Astrocyte of the spinal cord (primary cell): ENCODE results near the gene CSPG4.

ENCODE experiments used
- DNase-seq: peaks from one replicate; pipeline ENCODE4 v3.0.0; 2011; ENCODE audit warnings: low read depth, low spot score
- H3K4me3 ChIP-seq: 2 replicates; pipeline ENCODE4 v1.5.1; 2011; ENCODE audit warnings: low read depth, mild to moderate bottlenecking, low read length, moderate library complexity
- in situ Hi-C: cut with HindIII; loops from 2 replicates; pipeline ENCODE4 v1.10.0; 2017; ENCODE audit warnings: low sequenced_read_pairs
- TF ChIP-seq, protein P1 (sequence below): IDR thresholded peaks from 2 replicates; pipeline ENCODE4 v1.5.1; 2012; ENCODE audit warnings: low read depth, mild to moderate bottlenecking, low read length, inconsistent platforms

Gene CSPG4

DNA sequence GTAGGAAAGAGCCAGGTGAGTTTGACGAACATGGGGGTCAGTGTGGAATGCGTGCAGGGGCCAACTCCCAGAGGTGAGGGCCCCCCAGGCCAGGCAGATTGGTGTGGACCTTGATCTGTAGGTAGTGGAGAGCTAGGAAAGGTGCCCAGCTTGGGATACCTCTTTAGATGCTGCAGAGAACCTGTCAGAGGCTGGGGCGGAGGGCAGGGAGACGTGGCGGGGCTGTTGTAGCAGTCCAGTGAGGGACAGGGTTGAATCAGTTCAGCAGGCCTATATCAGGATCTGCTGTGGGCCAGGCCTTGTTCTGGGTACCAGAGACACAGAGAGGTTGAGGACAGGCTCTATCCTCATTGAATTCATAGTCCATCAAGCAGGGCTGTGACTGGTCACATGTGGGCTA is 56.3 kb downstream of the CSPG4 start:
- no peak for DNase-seq
- in situ Hi-C loops = no loop called here
- TF ChIP-seq, protein P1, sequence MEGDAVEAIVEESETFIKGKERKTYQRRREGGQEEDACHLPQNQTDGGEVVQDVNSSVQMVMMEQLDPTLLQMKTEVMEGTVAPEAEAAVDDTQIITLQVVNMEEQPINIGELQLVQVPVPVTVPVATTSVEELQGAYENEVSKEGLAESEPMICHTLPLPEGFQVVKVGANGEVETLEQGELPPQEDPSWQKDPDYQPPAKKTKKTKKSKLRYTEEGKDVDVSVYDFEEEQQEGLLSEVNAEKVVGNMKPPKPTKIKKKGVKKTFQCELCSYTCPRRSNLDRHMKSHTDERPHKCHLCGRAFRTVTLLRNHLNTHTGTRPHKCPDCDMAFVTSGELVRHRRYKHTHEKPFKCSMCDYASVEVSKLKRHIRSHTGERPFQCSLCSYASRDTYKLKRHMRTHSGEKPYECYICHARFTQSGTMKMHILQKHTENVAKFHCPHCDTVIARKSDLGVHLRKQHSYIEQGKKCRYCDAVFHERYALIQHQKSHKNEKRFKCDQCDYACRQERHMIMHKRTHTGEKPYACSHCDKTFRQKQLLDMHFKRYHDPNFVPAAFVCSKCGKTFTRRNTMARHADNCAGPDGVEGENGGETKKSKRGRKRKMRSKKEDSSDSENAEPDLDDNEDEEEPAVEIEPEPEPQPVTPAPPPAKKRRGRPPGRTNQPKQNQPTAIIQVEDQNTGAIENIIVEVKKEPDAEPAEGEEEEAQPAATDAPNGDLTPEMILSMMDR = no peak
- H3K4me3 ChIP-seq = no peak overlapping the region

DNA sequence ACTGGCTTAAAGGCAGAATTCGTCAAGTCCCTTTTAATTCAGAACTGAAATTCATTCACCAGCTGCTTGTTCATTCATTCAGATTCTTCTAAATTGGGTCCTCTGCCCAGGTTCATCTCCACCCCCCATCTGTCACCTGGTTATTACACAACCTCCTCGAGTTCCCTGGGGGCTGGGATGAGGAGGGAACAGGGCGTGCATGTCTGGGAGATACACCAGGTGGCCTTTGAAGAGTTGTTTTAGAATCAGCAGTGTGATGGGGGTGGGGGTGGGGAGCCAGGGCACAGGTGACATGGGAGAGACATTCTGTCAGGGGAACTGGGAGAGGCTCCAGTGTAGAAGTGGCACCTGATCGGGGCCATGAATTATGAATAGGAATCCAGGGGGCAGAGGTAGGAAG is 56.7 kb downstream of the CSPG4 start:
- in situ Hi-C loops = no loop called here
- TF ChIP-seq, protein P1 = no peak
- DNase-seq = no peak
- no peak overlapping the region for H3K4me3 ChIP-seq

- H3K4me3 ChIP-seq = no peak overlapping the region
- no peak for DNase-seq
- in situ Hi-C loops = no loop called here
- TF ChIP-seq, protein P1 = no peak
These were observed 58.3 kb downstream of the CSPG4 start for GRCh38 chr15:75654201-75654907.

DNA sequence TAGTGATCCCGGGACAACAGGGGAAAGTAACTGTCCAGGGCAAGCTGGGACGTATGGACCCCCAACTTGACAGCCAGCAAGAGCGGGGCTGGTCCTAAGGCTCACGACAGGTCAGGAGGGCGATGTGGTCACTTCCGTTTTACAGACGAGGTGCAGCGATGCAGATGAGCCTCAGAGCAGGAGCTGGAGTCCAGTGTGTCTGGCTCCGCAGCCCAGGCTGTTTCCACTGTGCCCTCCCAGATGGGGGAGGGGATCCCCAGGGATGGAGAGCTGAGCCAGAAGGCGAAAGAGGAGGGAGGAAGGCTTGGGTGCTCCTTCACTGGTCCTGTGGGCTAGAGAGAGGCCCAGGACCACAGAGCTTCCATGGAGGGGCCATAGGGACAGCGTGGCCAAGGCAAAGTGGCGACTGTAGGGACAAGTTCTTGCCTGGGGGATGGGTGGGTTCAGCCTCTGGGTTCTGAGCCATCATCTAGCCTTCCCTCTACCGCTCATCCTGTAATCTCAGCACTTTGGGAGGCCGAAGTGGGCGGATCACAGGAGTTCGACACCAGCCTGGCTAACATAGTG is 59.2 kb downstream of the CSPG4 start:
- in situ Hi-C loops = no loop called here
- TF ChIP-seq, protein P1 = no peak
- H3K4me3 ChIP-seq = no peak overlapping the region
- DNase-seq = no peak

DNA sequence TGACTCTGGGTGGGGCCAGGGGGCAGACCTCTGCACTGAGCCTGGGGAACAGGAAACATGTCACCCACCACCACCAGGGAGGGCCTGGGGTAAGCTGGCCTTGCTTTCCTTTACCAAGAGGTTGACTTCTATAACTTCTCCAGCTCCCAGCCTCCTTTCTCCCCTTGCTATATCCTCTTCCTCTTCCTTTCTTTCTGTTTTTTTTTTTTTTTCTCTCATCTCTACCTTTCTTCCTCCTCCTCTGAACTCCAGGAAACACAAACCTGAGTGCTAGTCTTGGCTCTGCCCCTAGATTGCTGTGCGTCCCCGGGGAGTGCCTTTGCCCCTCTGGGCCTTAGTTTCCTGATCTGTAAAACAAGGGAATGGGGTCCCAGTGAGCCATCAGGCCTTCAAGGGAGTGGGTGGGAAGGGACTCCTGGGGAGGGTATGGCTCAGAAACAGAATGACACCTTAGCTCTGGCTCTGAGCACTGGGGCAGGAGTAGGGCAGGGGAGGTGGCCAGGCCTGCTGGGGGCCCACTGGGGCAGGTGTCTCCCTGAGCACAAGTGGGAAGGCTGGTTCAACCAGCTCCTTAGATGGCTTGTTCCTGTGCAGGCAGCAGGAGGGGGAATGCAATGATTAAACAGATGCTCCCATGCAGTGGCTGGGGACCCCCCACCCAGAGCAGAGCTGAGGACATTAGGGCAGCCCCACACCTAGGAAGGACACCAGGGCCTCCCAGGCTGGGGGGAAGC is 60.7 kb downstream of the CSPG4 start:
- DNase-seq = no peak
- TF ChIP-seq, protein P1 = no peak
- peak overlapping the region; percentile 17 for H3K4me3 ChIP-seq
- in situ Hi-C loops = no loop called here

DNA sequence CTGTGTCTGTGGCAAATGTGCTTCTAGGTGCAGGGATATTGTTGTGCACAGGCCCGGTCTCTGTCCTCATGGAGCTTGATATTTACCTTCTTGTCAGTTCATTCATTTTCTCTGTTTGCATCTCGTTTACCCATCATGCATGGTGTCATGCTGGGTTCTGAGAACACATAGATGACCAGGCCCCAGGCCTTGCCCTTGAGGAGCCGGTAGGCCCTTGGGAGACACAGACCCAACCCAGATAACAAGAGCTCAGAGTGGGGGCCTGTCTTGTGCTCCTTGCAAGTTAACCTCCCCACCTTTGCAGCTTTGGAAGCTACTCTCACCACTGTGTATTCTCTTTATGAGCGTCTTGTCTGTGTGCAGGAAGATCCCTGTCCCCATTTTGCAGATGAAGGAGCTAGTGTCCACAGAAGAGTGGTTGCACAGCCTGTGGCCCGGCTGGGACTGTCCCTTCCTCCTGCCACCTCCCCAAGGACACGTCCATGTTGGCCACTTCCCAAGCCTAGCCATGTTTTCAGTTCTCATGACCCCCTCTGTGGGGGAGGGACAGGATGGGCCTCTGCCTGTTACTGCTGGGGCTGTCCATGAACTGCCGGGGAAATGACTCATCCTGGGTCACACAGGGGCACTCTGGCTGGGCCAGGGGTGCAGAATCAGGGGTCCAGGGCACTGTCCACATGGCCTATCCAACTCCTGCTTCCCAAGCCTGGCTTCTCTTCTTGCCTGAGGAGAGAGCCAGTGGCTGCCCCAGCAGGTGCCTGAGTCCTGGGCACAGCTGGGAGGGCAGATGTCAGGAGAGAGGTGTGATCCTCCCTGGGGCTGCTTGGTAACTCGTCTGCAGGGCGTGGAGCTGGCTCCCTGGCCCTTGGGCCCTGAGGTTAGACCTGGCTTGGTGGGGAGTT is 61.5 kb downstream of the CSPG4 start:
- TF ChIP-seq, protein P1 = no peak
- no peak for DNase-seq
- in situ Hi-C loops = no loop called here
- peak overlapping the region; percentile 17 for H3K4me3 ChIP-seq
